ENCODE data around the gene SYNPO. TPM values are rescaled to one million over a fixed set of nuclear protein-coding genes. Genes with fewer than 3 reads are reported as not detected.
A peak's percentile ranks its signal among the peaks of the same experiment; 100 is the strongest.

SYNPO gene
- polyA plus RNA-seq, 1 donor (not counting 4 experiments of a cell fraction or from before 2014, with no cell fraction given): 6.0 TPM

DNA sequence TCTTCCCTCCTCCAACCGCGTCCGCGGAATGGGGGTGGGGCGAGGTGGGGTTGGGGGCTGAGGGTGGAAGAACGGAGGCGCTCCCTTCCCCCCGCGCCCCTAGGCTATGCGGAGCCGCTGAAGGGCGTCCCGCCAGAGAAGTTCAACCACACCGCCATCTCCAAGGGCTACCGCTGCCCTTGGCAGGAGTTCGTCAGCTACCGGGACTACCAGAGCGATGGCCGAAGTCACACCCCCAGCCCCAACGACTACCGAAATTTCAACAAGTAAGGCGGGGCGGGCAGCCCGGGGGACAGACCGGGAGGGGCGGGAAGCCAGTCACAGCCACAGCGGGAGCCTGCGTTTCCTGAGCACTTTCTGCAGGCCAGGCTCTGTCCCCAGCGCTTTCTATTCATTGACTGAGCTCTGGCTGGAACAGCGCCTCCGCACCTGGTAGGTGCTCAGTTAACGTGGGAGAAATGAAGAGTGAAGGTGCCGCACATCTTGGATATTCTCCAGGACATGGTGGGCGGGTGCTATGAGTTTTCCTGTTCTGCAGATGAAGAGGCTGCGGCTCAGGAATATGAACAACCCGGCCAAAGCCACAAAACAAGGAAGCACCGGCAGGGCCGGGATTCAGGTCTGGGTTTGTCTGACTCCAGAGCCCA, 31.9 kb downstream of the SYNPO start:
- peak overlapping the region; percentile 76 for H3K4me2 ChIP-seq (ENCODE audit: control insufficient read depth, extremely low read depth, insufficient read depth, low read depth, low read length)
- H3K79me2 ChIP-seq (ENCODE audit: control insufficient read depth, insufficient read depth, low read length): no peaks in the 10 kb centered on the region
- H3K4me1 ChIP-seq (ENCODE audit: control insufficient read depth, extremely low read depth, insufficient read depth, low read length): peaks cover 17% of the 10 kb centered on the region
- peak overlapping the region; percentile 13 for H3K9ac ChIP-seq (ENCODE audit: control insufficient read depth, extremely low read depth, insufficient read depth, low read length)
- no peaks in the 10 kb centered on the region for H4K20me1 ChIP-seq (ENCODE audit: control insufficient read depth, extremely low read depth, insufficient read depth, low read length)
- H3K36me3 ChIP-seq (ENCODE audit: control insufficient read depth in 2 of 2, extremely low read depth in 1 of 2, insufficient read depth in 2 of 2, low read length in 2 of 2): no peaks in the 10 kb centered on the region
- H3K27me3 ChIP-seq (ENCODE audit: control insufficient read depth, extremely low read depth, insufficient read depth, low read length): peaks cover 18% of the 10 kb centered on the region
- H3K9me1 ChIP-seq (ENCODE audit: control insufficient read depth, extremely low read depth, insufficient read depth, low read length): no peaks in the 10 kb centered on the region
- FAIRE-seq: no peak
- no peak for TF ChIP-seq EZH2 (IDR thresholded peaks at IDR 0.05; ENCODE audit: low read length)
- peak in 2 of 3 experiments; percentile 10 to 45 for TF ChIP-seq CTCF (optimal IDR thresholded peaks at IDR 0.05 in 1 of 3, IDR thresholded peaks at IDR 0.05 in 1 of 3, conservative IDR thresholded peaks at IDR 0.05 in 1 of 3; ENCODE audit: extremely low read depth in 1 of 3, insufficient read depth in 2 of 3, low read length in 3 of 3)
- peak overlapping the region; percentile 52 for H2AFZ ChIP-seq (ENCODE audit: control insufficient read depth, low read length)
- H3K27ac ChIP-seq (ENCODE audit: control insufficient read depth, insufficient read depth, low read length): no peak overlapping the region
- H3K4me3 ChIP-seq (ENCODE audit: control insufficient read depth in 2 of 3, extremely low read depth in 1 of 3, insufficient read depth in 2 of 3, low read depth in 1 of 3, low read length in 3 of 3): peak overlapping the region; percentile 2 to 61 (median 61)
- H3K9me3 ChIP-seq (ENCODE audit: control insufficient read depth, low read depth, low read length): no peaks in the 10 kb centered on the region
- peak; percentile 54 for DNase-seq (ENCODE audit: low read depth, low spot score)
- dilution Hi-C loops (cut with MboI; ENCODE audit: extremely low pct_ligation_motif_present, low sequenced_read_pairs): no loop called here

- Histone ChIP-seq H3K36me3 (ENCODE audit: control insufficient read depth in 2 of 2, extremely low read depth in 1 of 2, insufficient read depth in 2 of 2, low read length in 2 of 2) (no peaks in the 10 kb centered on the region), H3K9me3 (ENCODE audit: control insufficient read depth, low read depth, low read length) (no peaks in the 10 kb centered on the region), H3K9ac (ENCODE audit: control insufficient read depth, extremely low read depth, insufficient read depth, low read length) (peak overlapping the region; percentile 4), H3K4me2 (ENCODE audit: control insufficient read depth, extremely low read depth, insufficient read depth, low read depth, low read length) (peak overlapping the region; percentile 76), H3K79me2 (ENCODE audit: control insufficient read depth, insufficient read depth, low read length) (no peaks in the 10 kb centered on the region), H2AFZ (ENCODE audit: control insufficient read depth, low read length) (peak overlapping the region; percentile 10), H3K27me3 (ENCODE audit: control insufficient read depth, extremely low read depth, insufficient read depth, low read length) (peaks cover 18% of the 10 kb centered on the region), H3K27ac (ENCODE audit: control insufficient read depth, insufficient read depth, low read length) (no peak overlapping the region), H3K9me1 (ENCODE audit: control insufficient read depth, extremely low read depth, insufficient read depth, low read length) (no peaks in the 10 kb centered on the region), H3K4me3 (ENCODE audit: control insufficient read depth in 2 of 3, extremely low read depth in 1 of 3, insufficient read depth in 2 of 3, low read depth in 1 of 3, low read length in 3 of 3) (peak overlapping the region in 2 of 3 experiments; percentile 61), H4K20me1 (ENCODE audit: control insufficient read depth, extremely low read depth, insufficient read depth, low read length) (no peaks in the 10 kb centered on the region), H3K4me1 (ENCODE audit: control insufficient read depth, extremely low read depth, insufficient read depth, low read length) (peaks cover 17% of the 10 kb centered on the region)
- FAIRE-seq: peak; percentile 83
- no peak for DNase-seq (ENCODE audit: low read depth, low spot score)
- TF ChIP-seq CTCF (optimal IDR thresholded peaks at IDR 0.05 in 1 of 3, IDR thresholded peaks at IDR 0.05 in 1 of 3, conservative IDR thresholded peaks at IDR 0.05 in 1 of 3; ENCODE audit: extremely low read depth in 1 of 3, insufficient read depth in 2 of 3, low read length in 3 of 3) (no peak), EZH2 (IDR thresholded peaks at IDR 0.05; ENCODE audit: low read length) (no peak)
- dilution Hi-C loops (cut with MboI; ENCODE audit: extremely low pct_ligation_motif_present, low sequenced_read_pairs): no loop called here
These were observed 32.4 kb downstream of the SYNPO start for GRCh38 chr5:150672884-150673275.
